ENCODE results near the gene ACTR8. TPM values are rescaled to one million over a fixed set of nuclear protein-coding genes. Genes with fewer than 3 reads are reported as not detected.
"Not testable (repeated sequence)": the region's sequence is repeated elsewhere in the genome, so short reads cannot be mapped to it uniquely, and the experiment has no call there.

The ACTR8 gene, protein sequence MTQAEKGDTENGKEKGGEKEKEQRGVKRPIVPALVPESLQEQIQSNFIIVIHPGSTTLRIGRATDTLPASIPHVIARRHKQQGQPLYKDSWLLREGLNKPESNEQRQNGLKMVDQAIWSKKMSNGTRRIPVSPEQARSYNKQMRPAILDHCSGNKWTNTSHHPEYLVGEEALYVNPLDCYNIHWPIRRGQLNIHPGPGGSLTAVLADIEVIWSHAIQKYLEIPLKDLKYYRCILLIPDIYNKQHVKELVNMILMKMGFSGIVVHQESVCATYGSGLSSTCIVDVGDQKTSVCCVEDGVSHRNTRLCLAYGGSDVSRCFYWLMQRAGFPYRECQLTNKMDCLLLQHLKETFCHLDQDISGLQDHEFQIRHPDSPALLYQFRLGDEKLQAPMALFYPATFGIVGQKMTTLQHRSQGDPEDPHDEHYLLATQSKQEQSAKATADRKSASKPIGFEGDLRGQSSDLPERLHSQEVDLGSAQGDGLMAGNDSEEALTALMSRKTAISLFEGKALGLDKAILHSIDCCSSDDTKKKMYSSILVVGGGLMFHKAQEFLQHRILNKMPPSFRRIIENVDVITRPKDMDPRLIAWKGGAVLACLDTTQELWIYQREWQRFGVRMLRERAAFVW
- polyA plus RNA-seq (ENCODE audit: insufficient read length in 4 of 4): 10 to 100 TPM; 33.9 to 44.9 (median 40.8) TPM

DNA sequence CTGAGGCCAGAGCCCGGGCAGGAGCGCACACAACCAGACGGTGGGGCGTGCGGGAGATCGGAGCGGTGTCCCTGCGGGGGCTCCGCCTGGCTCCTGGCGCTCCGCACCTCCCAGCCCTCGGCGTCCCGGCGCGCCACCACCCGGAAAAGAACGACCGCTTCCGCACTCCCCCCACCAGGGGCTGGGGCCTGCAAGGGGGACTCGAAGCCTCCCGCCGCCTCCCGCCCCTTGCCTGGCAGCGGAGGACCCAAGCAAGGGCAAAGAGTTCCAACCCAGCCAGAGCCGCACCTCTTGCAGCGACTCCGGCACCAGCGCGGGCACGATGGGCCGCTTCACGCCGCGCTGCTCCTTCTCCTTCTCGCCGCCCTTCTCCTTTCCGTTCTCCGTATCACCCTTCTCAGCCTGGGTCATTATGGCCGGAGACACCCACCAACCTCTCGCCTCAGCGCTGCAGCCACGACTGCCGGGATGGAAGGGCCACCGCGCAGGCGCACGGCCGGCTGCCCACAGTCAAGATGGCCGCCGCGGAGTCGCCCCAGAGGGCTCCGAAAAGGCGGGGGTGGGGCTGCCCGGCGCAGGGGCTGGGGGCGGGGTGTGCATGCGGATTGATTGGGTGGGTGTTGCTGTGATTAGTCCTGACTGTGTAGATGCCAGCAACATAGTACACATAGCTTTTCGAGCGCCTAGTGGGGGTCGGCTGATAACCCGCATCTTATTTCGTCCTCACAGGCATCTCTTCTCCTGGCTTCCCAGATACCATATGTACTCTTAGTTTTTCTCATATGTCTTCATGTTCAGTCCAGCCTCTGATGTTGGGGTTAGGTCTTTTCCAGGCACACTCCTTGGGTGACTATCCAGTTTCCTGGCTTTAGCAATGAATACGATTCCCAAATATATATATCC lies at the start of gene ACTR8:
ACTR8 (minus strand) TSS at position 462 of the 903 bp plus-strand sequence; CDS start at position 411, 51 bp downstream.
- DNase-seq (ENCODE audit: low read depth in 4 of 4, low spot score in 3 of 4): peak; percentile 73 to 90 (median 76)

DNA sequence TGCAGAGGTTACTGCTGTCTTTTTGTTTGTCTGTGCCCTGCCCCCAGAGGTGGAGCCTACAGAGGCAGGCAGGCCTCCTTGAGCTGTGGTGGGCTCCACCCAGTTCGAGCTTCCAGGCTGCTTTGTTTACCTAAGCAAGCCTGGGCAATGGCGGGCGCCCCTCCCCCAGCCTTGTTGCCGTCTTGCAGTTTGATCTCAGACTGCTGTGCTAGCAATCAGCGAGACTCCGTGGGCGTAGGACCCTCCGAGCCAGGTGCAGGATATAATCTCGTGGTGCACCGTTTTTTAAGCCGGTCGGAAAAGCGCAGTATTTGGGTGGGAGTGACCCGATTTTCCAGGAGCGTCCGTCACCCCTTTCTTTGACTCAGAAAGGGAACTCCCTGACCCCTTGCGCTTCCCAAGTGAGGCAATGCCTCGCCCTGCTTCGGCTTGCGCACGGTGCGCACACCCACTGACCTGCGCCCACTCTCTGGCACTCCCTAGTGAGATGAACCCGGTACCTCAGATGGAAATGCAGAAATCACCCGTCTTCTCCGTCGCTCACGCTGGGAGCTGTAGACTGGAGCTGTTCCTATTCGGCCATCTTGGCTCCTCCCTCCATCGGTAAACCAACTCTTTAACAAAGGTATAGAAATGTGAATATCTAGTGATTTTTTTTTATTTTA lies 45.4 kb upstream of the ACTR8 start:
- not testable (repeated sequence) for DNase-seq (ENCODE audit: low read depth in 4 of 4, low spot score in 3 of 4)

DNA sequence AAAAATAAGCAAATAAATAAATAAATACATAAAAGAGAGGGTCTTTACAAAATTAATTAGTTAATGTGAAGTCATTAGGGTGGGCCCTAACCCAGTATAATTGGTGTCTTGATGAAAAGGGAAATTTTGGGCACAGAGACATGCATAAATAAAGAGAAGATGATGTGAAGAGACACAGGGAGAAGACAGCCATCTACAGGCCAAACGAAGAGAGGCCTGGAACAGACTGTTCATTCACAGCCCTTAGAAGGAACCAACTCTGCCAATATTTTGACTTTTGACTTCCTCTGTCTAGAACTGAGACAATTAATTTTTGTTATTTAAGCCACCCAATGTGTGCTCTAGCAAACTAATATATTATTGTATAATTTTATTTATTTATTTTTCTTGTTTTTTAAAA lies 39.3 kb upstream of the ACTR8 start:
- DNase-seq (ENCODE audit: low read depth in 4 of 4, low spot score in 3 of 4): no peak

DNA sequence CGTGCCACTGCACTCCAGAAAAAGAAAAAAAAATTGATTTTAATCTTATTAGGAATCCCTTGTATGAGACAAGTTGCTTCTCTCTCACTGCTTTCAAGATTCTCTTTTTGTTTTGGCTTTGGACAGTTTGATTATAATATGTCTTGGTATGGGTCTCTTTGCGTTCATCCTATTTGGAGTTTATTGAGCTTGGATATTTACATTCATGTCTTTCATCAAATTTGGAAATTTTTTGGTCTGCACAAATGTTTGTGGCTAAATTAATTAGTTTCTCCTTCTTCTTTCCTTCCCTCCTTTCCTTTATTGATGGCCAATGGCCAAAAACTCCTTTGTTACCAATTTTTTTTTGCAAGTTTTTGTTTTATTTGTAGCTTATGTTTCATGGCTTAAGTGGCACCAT lies 37.8 kb upstream of the ACTR8 start:
- no peak for DNase-seq (ENCODE audit: low read depth in 4 of 4, low spot score in 3 of 4)

DNA sequence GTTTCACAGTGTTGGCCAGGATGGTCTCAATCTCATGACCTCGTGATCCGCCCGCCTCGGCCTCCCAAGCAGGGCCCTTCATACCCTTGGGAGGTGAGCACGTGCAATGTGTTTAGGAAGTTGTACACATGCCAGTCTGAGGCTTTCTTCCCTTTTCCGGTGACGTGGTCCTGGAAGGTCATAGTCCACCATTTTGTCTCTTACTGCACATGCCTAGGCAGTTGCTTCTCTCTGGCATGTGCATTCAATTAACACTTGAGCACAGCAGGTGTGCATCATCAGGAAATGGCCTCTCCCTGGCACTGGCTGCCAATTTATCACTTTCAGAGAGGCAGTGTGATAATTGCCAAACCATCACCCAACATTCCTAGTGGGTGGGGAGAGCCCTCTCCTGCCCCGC lies 31.4 kb upstream of the ACTR8 start:
- DNase-seq (ENCODE audit: low read depth in 4 of 4, low spot score in 3 of 4): no peak

DNA sequence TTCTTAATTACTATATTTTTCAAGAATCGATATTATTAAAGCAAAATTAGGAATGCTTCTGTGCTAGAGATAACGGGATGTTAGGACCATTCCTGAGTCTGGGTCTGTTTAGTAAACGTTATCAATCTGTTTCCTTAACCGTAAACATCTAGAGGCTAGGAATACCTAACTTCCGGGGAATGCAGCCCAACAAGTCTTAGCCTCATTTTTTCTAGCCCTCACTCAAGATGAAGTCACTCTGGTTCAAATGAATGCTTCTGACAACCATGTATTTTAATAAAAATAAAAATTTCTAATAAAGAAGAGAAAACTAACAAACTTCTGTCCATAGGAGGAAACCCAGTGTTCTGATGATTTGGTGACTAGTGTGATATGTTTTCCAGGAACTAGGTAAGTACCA lies 20.8 kb upstream of the ACTR8 start:
- DNase-seq (ENCODE audit: low read depth in 4 of 4, low spot score in 3 of 4): no peak

DNA sequence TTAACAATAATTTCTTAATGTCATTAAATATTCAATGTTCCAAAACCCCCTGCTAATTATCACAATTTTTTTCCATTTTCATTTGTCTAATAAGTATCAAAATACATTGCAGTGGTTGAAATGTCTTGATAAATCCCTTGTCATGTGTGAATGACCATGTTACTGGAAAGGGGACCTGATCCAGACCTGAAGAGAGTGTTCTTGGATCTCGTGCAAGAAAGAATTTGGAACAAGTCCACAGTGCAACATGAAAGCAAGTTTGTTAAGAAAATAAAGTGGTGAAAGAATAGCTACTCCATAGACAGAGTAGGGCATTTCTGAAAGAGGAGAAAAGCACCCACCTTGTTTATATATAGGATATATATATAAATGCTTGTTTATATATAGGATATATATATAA lies 20.1 kb upstream of the ACTR8 start:
- no peak for DNase-seq (ENCODE audit: low read depth in 4 of 4, low spot score in 3 of 4)

DNA sequence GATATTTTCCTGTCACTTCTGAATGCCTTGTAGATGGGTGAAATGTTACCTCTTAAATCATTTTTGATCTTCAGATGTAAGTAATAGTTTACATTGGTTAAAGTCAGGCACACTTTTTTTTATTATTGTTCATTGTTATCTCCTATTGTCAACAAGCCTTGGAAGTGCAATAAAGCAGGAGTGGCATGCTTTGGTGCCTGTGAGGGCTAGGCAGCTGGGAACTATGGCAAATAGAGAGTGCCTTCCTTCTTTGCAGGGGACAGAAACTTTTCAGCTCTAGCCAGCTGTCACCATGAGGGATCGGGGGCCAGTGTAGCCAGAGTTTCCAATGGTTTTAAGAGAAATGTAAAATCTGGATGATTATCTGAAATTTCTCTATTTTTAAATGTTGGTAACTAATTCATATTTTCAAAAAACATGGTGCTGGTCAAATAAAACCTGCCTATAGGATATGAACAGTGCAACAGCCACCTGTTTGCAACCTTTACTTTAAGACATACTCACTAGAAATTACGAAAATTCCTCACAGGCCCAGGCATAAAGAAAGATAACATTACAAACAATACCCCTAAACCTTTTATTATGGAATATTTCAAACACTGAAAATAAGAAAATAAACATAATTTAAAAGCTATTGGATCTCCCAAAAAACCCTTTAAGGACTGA lies 18.8 kb upstream of the ACTR8 start:
- DNase-seq (ENCODE audit: low read depth in 4 of 4, low spot score in 3 of 4): no peak

DNA sequence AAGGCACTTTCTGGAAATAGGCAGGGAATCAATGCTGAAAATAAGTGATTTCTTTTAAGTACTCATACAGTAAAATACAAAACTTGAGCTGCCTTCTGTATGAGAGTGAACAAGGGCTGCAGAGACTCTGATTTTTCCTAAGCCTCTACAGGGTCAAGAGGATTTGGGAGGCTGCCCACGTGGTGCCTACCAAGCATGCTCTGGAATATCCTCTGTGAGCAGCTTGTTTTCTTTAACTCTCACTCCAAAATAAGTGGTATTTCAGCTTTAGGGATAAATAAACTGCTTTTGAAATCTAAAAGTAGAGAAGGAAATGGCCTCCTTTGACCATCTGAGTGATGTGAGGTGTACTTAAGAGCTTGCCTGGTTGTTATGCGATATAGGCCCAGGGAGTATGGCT lies 17.8 kb upstream of the ACTR8 start:
- DNase-seq (ENCODE audit: low read depth in 4 of 4, low spot score in 3 of 4): no peak

DNA sequence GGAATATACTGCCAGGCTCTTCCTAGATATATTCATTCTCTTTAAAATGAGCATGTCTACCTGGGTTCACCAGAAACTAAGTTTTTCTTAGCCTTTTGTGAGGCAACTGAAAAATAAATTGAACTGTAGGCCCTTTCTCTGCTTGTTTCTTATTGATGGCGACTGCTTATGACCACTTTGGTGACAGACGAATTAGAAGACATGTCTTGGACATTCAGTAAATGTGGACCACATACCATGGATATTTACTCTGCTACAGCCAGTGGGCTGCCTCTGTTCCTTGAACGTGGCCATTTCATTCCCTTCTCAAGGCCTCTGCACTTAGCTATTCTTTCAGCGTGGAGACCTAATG lies 10.3 kb upstream of the ACTR8 start:
- DNase-seq (ENCODE audit: low read depth in 4 of 4, low spot score in 3 of 4): no peak

DNA sequence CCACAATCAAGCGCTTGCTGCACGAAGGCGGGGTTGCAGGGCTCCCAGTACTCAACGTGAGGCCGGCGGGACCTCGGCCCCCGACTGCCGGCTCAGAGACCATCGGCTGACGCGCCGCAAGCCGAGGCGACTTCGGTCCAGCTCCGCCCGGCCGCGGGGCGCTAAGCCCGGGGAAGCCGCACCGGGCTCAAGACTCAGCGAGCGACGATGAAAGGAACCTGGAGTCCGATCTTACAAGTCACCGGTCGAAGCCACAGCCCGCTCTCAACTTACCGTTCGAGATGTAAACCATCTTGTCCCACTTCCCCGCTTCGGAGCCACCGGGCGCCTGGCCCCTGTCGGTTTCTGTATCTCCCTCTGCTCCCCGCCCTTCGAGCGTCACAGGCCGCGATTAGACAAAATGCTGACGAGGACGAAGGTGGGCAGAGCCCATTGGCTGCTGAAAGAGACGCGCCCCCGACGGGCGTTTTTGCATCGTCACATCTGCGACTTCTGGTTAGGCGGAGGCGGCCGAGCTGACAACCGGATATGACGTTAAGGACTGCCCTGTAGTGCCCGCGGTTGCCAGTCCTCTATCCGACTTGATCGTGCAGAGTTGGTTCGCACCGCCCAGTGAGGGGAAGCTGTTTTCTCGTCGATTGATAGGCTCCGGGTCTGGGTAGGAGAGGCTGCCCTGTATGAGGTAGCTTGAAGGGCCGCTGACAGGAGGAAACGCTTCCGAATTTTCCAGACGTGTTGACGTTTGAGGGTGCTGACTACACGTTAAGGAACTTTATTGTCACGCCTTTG lies 9.7 kb upstream of the ACTR8 start, which contains the start of gene SELENOK:
SELENOK (minus strand) TSS at position 363 of the 789 bp plus-strand sequence.
- DNase-seq (ENCODE audit: low read depth in 4 of 4, low spot score in 3 of 4): peak; percentile 95 to 98 (median 98)

DNA sequence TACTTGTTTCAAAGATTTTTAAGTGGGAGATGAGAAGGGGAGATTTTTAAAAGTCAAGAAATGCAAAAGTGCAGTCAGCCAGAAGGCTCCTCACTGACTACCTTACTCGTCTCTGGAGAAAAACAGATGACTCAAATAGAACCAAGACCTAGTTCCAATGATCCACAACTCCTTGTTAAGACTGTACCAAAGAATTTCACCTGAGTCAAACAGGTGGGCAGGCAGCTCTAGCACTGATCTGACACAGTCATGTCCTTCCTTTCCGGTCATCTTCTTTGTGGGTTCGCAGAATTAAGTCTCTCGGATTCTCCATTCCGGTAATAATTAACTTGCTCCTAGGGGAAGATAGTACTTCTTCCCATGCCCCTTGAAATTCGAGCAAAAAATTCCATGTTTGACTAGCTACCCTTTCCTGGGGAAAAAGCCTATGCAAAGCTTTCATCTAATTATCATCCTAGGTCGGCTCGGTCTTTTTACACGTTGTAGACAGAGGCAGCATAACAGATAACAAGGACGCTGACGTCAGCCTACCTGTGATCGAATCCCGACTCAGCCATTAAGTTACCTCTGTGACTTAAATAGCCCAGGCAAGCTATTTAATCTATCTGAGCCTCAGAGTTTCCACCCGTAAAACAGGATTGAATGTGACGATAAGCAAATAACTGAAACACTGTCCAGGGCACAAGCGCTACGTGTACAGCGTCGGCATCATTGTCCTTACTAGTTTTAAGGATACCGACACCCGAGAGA lies 8.9 kb upstream of the ACTR8 start:
- DNase-seq (ENCODE audit: low read depth in 4 of 4, low spot score in 3 of 4): no peak

DNA sequence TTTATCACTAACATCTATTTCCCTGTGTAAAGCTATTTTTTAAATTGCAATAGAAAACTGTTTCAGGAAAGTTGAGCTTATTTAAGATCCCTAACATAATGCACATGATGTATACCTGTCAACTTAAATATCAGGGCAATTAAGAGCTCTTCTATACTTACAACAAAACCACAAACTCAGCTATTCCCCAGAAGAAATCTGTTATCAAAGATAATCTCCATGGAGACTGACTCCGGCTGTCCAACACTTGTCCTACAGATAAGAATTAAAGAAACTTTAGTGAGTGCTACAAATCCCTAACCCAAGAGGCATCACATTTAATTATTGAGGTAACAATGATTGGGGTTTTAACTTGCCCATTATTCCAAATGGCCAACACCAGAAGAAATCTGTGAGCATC lies 6.3 kb upstream of the ACTR8 start:
- no peak for DNase-seq (ENCODE audit: low read depth in 4 of 4, low spot score in 3 of 4)

DNA sequence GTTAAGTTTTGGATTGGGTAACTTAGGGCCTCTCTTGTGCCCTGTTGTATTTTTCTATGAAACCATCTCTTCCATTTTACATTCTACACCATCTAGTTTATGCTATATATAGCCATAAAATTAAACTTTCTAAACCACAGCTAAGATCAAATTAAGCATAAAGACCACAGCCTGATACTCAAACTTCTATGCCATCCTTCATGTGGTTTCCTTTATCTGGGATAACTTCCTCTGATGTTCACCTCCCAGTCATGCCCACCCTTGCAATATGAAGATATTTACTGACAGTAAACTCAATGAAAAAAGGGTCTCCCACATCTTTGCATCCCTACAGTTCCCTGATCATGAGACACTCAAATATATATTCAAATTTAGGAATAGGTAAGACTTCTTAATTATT lies 5.5 kb upstream of the ACTR8 start:
- no peak for DNase-seq (ENCODE audit: low read depth in 4 of 4, low spot score in 3 of 4)

DNA sequence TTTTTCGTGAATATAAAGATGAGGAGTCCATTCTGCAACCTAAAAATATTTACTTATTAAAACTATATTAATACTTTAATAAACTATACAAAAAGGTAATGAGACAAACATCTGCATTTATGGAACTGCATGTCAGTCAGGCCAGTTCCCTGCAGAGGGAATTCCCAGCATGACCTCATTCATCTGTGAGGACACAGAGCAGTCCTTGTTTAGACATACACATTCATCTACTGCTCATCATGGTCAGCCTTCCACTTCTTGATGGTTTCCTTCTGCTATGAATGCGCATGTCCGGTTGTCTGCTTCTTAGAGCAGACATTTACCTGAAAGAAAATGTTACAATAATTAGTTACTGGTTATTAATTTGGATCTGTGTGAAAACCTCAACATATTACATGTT lies 3.3 kb upstream of the ACTR8 start:
- DNase-seq (ENCODE audit: low read depth in 4 of 4, low spot score in 3 of 4): no peak

DNA sequence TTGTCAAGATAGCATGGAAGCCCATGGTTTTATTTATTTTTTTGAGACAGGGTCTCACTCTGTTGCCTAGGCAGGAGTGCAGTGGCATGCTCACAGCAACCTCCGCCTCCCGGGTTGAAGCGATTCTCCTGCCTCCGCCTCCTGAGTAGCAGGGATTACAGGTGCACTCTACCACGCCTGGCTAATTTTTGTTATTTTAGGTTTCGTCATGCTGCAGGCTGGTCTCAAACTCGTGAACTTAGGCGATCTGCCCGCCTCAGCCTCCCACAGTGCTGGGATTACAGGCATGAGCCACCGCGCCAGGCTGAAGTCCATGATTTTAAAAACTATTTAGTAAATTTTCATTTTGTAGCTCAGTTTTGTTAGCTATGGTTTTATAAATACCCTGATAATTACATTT lies 2.7 kb upstream of the ACTR8 start:
- no peak for DNase-seq (ENCODE audit: low read depth in 4 of 4, low spot score in 3 of 4)

DNA sequence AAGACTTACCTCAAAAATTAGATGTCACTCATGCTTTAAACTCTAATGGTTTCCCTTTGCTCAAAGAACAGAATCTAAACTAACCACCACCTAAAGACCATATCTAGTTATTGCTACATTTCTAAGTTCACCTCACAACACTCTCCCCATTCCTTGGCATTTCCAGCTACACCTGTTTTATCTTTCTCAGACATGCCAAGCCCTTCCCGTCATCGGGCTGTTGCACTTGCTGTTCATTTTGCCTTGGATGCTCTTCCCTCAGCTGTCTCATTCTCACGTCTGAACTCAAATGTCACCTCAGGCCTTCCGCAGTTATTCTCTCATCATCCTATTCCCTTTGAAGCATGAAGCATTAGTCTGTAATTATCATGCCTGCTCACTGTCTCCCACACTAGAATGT lies 1.1 kb upstream of the ACTR8 start:
- no peak for DNase-seq (ENCODE audit: low read depth in 4 of 4, low spot score in 3 of 4)

Measured in right renal pelvis (tissue), 4 donors.